ENCODE measurements around the gene HCAR3.

Gene HCAR3

GRCh38 chr12:122672515-122672914 lies 44.1 kb downstream of the HCAR3 start:
- H3K4me3 ChIP-seq (replicated peaks in 1 of 2; ENCODE audit: low read depth in 2 of 2, low read length in 2 of 2) = no peak overlapping the region
- DNase-seq (ENCODE audit: low read depth in 2 of 2) = no peak
- TF ChIP-seq CTCF (IDR thresholded peaks at IDR 0.05; ENCODE audit: low read depth, low read length) = no peak

- H3K4me3 ChIP-seq (replicated peaks in 1 of 2; ENCODE audit: low read depth in 2 of 2, low read length in 2 of 2) = no peak overlapping the region
- TF ChIP-seq CTCF (IDR thresholded peaks at IDR 0.05; ENCODE audit: low read depth, low read length) = no peak
- DNase-seq (ENCODE audit: low read depth in 2 of 2) = peak; percentile 66 to 80
These were observed 47.1 kb downstream of the HCAR3 start for GRCh38 chr12:122669397-122670070.

GRCh38 chr12:122668268-122668667 lies 48.3 kb downstream of the HCAR3 start:
- no peak for TF ChIP-seq CTCF (IDR thresholded peaks at IDR 0.05; ENCODE audit: low read depth, low read length)
- DNase-seq (ENCODE audit: low read depth in 2 of 2) = no peak
- H3K4me3 ChIP-seq (replicated peaks in 1 of 2; ENCODE audit: low read depth in 2 of 2, low read length in 2 of 2) = no peak overlapping the region

GRCh38 chr12:122665759-122666158 lies 50.9 kb downstream of the HCAR3 start:
- DNase-seq (ENCODE audit: low read depth in 2 of 2) = no peak
- H3K4me3 ChIP-seq (replicated peaks in 1 of 2; ENCODE audit: low read depth in 2 of 2, low read length in 2 of 2) = no peak overlapping the region
- TF ChIP-seq CTCF (IDR thresholded peaks at IDR 0.05; ENCODE audit: low read depth, low read length) = no peak

- no peak for DNase-seq (ENCODE audit: low read depth in 2 of 2)
- no peak for TF ChIP-seq CTCF (IDR thresholded peaks at IDR 0.05; ENCODE audit: low read depth, low read length)
- no peak overlapping the region for H3K4me3 ChIP-seq (replicated peaks in 1 of 2; ENCODE audit: low read depth in 2 of 2, low read length in 2 of 2)
These were observed 51.3 kb downstream of the HCAR3 start for GRCh38 chr12:122665349-122665748.
